Endothelial cell of umbilical vein (primary cell): Measurements from ENCODE around the gene ADIPOQ.

ENCODE experiments used
- JUN ChIP-seq: IDR thresholded peaks from 2 replicates; pipeline ENCODE4 v1.6.1; 2011; ENCODE audit warnings: borderline replicate concordance, low read depth; ENCODE audit not compliant: insufficient read length, insufficient read depth
- POLR2A ChIP-seq: IDR thresholded peaks from 2 replicates; pipeline ENCODE4 v1.6.1; 2012; ENCODE audit warnings: low read depth, mild to moderate bottlenecking, control low read depth, low read length
- POLR2AphosphoS5 ChIP-seq: IDR thresholded peaks from 2 replicates; pipeline ENCODE4 v1.6.1; 2012; ENCODE audit warnings: low read depth, mild to moderate bottlenecking, control low read depth, low read length, moderate library complexity; ENCODE audit not compliant: insufficient read depth
- TF ChIP-seq, protein P1 (sequence below), 2 donors: IDR thresholded peaks; 1 replicate in 1 of 2; 2 replicates in 1 of 2; pipeline ENCODE4 v1.5.1; 2011; ENCODE audit warnings: low read length in 2 of 2, mild to moderate bottlenecking in 2 of 2, moderate library complexity in 2 of 2, control low read depth in 1 of 2, inconsistent platforms in 1 of 2, low read depth in 1 of 2; ENCODE audit not compliant: insufficient read depth in 1 of 2; ENCODE audit errors: extremely low read depth in 1 of 2
- TF ChIP-seq, protein P2 (sequence below): IDR thresholded peaks from 2 replicates; pipeline ENCODE4 v1.6.1; 2011; ENCODE audit not compliant: insufficient read depth, insufficient read length

DNA sequence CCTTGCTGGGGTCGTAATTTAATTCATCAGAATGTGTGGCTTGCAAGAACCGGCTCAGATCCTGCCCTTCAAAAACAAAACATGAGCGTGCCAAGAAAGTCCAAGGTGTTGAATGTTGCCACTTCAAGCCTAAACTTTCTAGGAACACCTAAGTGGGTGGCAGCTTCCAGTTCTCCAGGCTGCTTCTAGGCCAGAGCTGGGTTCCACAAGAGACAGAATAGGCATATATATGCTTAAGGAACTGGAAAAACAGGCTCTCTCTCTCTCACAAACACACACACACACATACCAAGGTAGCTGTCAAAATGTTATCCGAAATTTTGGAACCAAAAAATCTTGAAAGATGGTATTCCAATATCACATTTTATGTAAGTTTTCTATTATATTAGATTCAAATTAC, 890 bp upstream of the ADIPOQ start:
- TF ChIP-seq, protein P1, sequence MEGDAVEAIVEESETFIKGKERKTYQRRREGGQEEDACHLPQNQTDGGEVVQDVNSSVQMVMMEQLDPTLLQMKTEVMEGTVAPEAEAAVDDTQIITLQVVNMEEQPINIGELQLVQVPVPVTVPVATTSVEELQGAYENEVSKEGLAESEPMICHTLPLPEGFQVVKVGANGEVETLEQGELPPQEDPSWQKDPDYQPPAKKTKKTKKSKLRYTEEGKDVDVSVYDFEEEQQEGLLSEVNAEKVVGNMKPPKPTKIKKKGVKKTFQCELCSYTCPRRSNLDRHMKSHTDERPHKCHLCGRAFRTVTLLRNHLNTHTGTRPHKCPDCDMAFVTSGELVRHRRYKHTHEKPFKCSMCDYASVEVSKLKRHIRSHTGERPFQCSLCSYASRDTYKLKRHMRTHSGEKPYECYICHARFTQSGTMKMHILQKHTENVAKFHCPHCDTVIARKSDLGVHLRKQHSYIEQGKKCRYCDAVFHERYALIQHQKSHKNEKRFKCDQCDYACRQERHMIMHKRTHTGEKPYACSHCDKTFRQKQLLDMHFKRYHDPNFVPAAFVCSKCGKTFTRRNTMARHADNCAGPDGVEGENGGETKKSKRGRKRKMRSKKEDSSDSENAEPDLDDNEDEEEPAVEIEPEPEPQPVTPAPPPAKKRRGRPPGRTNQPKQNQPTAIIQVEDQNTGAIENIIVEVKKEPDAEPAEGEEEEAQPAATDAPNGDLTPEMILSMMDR (IDR thresholded peaks at IDR 0.05; ENCODE audit: extremely low read depth in 1 of 2, insufficient read depth in 1 of 2, low read depth in 1 of 2, low read length in 2 of 2), result no peak
- TF ChIP-seq POLR2A (no peak), JUN (no peak), POLR2AphosphoS5 (no peak)
- TF ChIP-seq, protein P2, sequence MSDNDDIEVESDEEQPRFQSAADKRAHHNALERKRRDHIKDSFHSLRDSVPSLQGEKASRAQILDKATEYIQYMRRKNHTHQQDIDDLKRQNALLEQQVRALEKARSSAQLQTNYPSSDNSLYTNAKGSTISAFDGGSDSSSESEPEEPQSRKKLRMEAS, result no peak
